Iris pigment epithelial cell (primary cell): ENCODE data around the gene TSPAN5.

Experiments
- DNase-seq: peaks from one replicate; pipeline ENCODE4 v3.0.0-alpha.2; 2011; ENCODE audit warnings: low read depth

TSPAN5 gene

DNA sequence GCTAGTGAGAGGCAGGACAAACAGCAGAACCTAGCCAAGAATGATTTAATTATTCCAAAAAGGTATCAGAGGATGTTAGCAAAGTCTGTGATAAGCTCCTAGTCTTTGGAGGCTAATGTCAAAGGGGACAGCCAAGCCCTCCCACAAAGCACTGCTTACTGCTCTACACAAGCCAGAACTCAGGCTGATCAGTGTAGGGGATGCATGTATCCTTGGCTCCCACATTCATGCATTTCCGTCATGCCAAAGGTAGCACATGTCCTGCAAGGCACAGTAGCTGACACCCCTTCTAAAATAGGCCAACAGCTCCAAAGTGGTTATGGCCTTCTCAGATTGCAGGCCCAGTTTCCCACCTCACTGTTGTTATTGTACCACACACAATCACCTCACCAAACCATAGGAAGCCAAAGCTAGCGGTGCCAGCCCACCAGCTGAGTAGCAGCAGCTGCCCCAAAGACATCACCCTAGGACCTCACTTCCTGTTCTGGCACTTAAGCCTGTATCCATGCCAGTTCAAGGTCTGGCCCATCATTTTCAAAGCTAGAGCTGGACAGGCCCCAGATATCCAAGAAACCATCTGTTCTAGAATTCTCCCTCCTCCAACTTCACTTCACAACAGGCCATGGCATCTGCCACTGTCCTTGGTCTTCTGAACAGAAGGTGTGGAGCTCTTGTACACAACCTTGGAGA, 40.9 kb downstream of the TSPAN5 start:
- no peak for DNase-seq

DNA sequence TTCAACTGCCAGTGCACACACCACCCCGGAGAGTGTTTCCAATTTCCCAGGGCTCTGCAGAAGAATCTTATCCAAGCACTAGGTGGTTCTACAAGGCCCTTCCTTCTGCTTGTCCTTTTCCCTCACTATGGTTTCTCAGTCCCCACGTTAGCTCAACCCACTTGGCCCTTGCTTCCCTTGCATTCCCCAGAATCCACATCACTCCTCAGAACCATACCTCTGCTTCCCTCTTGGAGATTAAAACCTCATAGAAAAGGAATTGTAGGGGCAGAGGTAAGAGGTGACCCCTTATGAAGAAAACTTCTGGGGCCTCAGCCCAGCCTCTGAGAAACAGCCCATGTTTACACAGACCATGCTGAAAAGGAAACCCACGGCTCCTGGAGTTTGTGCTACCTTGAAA, 42.4 kb downstream of the TSPAN5 start:
- no peak for DNase-seq

DNA sequence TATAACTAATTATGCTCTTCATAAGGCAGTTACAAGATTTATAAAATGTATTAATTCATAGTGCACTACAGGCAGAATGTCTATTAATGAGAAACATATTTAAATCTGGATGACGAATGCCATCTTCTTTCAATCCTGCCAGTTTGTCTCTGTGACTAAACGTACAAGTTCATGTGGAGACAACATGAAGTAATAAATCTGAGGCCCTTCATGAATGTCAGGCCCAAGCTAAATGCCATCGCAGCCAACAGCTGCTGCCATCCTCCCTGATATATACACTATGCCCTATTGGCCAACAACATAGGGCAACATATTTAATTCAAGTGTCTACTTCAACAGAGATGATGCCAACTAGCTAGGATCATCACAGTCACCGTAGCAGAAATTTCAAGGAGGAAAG, 43.7 kb downstream of the TSPAN5 start:
- no peak for DNase-seq

DNA sequence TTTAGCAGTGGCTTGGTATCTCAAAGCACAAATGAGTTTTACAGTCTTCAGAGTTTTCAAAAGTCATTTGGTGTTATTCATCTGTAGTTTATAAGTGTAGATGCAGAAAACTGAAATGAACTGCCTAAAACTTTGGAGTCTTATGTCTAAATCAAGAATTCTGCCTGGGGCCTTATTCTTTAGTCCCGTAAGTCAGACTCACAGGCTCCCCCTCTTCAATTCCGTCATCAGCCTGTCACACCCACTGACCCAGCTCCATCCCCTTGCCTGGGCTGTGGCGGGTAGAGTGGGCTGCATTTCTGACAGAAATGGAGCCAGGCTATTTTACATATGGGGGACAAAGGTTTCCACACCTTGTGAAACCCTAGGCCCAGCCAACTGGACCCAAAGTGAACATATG, 44.3 kb downstream of the TSPAN5 start:
- DNase-seq: no peak

DNA sequence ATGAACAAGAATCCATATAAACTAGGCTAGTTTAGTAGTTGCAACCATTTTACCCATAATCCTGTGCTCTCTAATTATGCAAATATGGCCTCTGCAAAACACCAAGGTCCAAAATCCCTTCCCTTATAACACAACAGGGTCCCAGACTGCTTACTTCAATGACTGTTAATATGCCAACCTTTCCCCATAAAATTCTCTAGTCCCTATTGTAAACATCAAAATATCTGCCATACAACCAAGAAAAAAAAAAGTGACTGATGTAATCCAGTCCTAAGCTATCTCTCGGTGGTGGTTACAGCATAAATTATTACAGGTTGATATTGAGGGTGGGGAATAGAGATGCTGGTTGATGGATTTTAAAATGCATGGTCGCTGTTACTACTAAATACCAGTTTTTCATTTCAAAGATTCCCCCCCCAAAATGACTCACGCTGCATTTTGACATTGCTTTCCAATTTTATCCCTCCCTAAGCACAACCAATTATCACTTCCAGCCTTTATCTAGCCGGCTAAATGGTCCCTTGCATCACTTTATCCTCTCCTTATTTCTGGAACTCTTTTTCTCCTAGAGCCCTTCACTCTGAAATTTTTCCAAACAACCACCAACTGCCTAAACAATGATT, 44.8 kb downstream of the TSPAN5 start:
- no peak for DNase-seq

DNA sequence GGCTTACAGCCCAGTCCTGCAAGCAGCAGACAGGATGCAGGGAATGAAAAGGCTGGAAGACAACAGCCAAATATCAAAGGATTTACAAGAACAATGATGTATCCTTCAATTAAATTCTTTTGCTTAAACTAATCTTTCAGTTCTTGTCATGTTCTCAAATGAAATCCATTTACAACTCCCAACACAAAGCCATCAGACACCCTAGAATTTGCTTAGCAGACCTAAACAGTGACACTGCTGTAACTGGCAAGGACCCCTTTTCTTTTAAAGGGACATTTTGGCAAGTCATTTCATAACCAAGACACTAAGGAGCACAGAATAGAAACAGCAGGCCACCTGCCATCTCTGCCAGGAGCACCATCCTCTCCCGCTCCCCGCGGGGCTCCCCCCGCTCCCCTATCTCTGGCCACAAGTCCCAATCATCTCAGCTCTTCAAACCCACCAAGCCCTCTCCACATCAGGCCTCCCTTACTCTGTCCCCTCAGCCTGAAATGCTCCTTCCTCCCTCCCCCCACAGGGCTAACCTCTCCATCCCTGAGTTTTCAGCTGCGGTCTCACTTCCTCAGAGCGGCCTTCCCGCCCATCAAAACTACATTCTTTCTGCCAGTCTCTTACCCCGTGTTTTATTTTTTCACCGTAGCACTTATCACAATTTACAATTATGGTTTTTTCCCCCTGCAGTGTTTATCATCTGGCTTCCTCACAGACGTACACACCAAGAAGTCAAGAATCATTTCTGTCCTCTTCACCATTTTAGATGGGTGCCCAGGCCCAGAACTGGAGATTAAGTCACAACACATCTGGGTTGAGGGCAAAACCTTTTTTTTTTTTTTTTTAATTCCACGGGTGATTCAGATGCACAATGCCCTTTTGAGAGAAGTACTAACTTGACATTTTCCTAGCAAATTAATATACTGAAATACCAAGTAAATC, 45.8 kb downstream of the TSPAN5 start:
- DNase-seq: no peak

DNA sequence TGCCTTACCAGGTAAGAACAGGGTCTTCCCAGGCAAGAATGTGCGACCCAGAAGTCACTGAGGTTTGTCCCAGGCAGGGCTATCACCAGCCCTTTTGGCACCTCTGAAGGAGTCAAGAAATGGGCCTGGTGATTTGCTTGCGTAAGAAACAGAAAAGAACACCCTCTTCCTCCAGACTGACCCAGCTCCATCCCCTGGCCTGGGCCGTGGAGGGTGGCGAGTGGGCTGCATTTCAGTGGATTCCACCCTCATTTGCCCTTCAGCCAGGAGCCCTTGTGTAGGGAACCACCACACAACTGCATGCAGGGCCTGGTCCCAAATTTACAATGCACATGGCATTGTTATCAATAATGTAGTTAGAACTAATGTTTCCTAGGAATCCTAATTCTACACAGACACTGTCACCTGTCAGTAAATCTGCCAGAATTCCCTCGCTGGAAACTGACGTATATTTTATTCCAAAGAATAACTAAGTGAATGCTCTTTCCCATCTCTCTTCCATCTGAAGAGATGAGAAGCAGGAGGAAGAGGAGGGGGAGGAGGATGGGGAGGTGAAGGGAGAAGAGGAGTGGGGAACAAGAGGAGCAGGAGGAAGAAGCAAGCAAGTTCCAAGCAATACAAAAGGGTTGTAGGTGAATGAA, 46.6 kb downstream of the TSPAN5 start:
- DNase-seq: no peak

DNA sequence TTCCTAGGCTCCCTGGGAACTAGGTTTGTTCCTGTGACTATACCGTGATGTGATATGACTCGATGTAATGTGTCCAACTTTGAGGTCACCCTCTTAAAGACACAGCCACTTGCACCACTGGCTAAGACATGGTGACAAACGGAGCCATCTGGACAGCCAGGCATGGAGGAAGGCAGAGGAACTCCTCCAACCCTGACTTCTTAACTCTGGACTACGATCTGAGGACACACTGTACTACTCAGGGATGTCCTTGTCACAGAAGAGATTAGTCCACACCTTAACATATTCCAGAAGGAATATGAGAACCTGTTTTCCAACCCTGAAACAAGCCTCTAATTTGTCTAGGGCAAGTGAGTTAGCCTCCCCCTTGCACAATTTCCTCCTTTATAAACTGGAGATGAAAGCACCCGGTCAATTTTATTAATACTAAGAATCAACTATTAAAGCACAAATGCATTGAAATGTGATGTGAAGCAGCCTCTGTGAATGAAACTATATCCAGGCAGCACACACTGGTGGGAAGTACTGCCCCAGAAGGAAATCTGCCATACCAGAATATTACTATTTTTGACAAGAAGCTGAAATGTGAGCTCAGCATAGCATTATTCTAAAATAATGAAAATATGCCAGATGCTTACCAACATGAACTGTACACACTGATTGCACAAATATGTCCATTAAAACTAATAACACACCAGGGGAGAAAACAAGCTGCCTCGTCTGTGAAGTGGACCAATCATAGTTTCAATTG, 47.3 kb downstream of the TSPAN5 start:
- no peak for DNase-seq

DNA sequence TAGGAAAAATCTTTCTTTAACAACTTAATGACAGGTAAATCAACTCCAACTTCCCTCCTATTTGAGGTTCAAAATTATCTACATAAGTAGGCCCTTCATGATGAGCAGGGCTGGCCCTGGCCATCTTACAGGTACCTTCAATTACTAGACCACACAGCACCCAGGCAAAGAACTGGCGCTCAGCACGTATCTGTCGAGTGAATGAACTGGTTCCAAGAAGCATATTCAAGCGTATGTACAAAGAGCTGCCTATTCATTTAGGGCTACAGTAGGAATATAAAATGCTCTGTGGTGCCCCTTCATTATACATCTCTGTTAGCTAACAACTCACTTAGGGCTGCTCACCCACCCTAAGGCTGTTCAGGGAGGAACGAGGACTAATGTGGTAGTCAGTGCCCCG, 48.0 kb downstream of the TSPAN5 start:
- no peak for DNase-seq

DNA sequence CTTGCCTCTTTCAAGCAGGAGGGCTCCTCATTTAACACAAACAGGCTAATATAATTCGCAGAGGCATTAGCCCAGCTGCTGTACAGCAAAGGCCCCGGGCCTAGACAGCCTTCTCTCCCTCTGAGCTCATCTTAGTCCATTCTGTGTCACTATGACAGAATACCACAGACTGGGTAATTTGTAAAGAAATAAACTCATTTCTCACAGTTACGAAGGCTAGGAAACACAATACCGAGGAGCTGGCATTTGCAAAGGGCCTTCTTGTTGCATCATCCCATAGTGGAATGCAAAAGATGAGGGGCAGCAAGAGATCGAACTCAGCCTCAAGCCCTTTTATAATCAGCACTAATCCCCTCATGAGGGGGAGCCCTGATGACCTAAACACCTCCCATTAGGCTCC, 48.5 kb downstream of the TSPAN5 start:
- DNase-seq: peak; percentile 45

DNA sequence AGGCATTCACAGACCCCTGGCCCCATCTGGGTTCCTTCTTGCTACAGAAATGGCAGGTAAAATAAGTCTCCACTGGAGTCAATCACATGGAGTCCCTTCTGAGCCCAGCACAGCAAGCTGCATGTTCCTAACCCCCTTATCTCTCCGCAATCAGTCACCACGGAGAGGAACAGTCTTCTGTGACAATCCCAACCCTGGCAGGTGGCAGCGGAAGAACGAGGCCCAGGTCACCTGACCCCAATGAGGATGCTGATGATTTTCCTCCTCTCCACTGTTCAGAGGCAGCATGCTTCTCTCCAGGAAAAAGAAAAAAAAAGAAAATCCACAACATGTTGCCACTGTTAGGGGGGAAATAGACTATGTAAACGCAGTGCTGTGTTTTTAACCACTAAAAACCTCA, 50.1 kb downstream of the TSPAN5 start:
- DNase-seq: no peak

DNA sequence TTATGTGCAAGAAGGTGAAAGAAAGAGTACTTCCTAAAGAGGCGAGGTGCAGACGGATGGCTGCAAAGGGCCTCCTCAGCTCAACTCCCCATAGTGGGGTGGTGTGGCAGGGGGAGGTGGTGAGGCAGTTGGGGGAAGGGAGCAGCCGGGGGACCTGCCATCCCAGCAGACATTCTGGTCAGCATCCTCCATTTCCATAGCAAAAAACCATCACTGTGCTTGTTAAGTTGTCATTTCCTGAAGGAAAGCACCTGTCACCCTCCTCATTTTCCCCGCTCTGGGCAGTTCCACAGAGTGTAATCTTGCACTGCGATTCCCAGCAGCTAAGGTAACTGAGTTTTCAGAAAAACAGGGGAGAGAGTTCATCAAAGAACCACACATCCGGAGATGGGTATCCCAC, 51.5 kb downstream of the TSPAN5 start:
- no peak for DNase-seq

DNA sequence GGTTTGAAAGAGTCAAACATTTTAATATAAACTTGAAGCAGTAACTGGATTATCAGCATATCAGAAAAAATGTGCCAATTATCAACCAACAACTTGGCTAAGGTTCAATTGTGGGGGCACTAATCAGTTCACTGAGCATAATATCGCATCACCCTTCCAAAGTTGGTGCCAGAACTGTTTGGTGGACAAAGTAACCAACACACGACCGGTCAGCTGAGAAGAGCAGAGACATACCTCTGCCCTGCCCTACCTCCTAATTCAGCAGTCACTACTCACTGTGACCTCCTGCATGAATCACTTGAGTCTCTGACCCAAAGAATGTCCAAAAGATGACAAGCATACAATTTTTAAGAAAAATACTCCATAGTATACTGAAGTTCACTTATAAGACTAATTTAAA, 53.2 kb downstream of the TSPAN5 start:
- DNase-seq: peak; percentile 26

DNA sequence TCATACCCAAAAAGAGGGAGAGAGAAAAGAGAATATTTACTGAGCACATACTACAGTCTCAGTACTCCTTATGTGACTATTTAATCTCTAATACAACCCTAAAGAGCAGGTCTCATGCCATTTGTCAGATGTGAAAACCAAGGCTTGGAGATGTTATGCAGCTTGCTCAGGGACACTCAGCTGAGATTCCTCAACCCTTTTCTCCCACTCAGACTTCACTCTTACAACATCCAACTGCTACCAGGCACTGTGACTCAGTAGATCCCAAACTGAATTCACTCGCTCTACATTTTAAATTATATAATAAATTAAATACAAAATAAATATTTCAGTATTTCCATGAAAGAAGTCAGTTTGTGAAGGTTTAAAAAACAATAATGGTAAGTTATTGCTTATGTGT, 53.7 kb downstream of the TSPAN5 start:
- peak; percentile 55 for DNase-seq

DNA sequence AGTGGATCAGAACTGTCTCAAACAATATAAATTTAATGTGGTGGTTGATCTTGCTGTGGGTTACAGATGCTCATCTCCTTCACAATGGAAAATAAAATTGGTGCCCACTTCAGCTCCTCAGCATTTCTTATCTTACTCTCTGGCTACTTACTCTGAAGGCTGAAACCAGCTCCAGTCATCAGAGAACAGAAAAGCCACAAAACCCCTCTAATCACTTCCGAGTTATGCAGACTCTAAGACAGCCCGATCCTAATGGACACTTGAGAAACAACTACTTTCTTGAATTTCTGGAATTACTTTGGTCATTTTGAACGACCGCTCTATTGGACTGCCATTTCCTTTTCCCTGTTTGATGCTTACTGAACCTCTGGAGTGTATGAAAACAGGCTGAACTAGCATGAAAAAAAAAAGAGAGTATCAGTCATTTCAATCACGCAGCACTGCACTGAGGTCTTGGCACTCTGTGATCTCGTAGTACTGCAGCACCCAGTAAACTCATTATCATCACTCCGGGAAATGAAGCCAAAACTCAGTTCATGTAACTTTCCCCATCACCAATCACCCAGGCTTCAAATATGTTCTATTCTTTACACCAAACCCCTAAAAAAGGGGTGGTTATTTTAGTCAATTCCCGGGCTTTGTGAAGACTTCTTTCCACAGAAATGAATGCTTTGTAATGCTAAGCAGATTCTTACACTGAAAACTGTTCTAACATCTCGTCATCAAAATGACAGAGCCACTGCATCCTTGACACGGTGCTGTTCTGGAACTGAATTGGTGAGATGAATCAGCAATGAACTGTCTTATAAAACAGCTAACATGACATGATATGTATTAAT, 54.5 kb downstream of the TSPAN5 start:
- no peak for DNase-seq

DNA sequence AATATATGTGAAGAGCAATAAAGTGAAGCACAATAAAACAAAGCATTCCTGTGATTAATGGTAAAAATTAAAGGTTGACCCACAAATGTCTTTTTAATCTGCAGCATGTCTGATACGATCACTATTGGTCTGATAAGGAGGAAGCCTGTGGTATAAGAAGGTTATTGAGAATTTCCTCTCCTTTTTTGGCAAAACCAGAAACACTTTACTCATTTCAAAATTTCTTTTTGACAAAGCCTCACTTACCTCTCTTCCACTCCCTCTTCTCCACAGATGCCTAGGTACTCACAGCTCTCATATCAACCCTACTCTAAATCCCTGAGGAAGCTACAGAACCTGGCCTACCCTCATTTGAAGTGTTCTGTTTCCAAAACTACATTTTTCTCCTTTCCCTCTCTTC, 56.1 kb downstream of the TSPAN5 start:
- DNase-seq: no peak

DNA sequence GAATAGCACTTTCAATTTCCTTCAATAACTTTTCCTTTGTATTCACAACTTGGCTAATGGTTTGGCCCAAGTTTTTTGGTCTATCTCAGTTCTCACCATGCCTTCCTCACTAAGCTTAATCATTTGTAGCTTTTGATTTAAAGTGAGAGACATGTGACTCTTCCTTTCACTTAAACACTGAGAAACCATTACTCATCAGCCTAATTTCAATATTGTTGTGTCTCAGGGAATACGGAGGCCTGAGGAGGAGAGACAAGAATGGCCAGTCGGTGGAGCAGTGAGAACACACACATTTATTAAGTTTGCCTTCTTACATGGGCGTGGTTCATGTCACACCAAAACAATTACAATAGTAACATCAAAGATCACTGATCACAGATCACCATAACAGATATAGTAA, 56.7 kb downstream of the TSPAN5 start:
- peak; percentile 79 for DNase-seq

DNA sequence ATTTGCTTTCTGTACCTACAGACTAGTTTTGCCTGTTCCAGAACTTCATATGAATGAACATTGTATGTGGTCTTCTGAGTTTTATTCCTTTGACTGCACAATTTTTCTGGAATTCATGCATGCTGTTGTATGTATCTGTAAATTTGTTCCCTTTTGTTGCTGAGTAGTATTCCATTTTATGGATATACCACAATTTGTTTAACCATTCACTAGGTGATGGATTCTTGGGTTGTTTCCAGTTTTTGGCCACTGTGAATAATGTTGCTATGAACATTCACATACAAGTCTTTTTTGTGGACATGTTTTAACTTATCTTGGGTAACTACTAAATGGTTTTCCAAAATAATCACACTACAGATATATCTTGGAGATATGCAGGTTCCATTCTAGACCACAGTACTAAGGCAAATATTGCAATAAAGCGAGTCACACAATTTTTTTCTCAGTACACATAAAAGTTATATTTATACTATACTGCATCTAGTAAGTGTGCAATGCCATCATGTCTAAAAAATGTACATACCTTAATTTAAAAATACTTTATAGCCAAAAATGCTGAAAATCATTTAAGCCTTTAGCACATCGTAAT, 58.7 kb downstream of the TSPAN5 start:
- DNase-seq: no peak

DNA sequence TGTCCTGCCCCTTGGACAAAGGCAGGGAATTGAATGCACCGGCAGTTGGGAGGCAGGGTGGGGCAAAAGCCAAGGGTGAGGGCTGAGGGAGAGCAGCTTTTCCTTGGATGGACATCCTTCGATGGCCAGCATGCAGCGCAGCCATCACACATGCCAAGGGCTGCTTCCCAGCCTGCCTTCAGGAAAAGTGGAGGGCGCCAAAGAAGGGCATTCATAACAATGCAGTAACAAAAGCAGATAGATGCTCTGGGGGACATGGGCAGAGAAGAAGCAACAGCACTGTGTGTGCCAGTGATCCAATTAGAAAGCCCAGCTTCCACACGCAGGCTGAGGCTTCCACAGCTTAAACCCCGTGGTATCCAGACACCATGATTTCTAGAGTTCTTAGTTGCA, 71.5 kb downstream of the TSPAN5 start:
- DNase-seq: no peak

DNA sequence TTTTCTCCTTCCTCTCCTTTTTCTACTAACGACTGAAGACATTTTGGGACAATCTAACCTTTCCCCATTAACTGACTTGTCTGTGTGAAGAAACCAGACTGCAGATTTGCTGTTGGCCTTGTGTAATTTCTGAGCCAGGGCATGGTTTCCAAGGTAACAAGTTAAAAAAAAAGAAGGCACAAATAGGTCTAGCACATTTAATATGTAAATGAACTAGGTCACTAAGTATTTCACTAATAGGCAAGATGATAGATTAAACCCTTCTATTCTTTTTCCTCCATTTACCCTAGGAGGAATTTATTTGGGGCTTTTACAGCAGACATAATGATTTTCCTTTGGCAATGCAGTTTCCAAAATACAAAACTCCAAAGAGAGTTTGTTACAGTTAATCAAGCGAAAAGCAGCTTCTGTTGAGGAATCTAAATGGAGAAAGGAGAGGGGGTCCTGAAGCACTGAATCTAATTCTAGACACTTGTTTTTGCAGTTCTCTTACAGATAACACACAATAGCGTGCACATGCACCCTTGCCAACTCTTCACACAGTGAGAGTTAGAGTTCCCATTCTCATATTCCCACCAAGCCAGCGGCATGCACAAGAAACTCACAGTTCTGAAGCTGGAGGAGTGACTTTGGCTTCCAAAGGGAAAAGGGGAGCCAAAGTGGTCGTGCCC, 72.0 kb downstream of the TSPAN5 start:
- DNase-seq: no peak
